Retina (tissue), 1 donor: ENCODE results near the gene SPESP1.
"Not testable (repeated sequence)": the region's sequence is repeated elsewhere in the genome, so short reads cannot be mapped to it uniquely, and the experiment has no call there.

ENCODE experiments used
- DNase-seq: peaks from one replicate; pipeline ENCODE4 v3.0.0-alpha.2; 2016

Gene SPESP1

DNA sequence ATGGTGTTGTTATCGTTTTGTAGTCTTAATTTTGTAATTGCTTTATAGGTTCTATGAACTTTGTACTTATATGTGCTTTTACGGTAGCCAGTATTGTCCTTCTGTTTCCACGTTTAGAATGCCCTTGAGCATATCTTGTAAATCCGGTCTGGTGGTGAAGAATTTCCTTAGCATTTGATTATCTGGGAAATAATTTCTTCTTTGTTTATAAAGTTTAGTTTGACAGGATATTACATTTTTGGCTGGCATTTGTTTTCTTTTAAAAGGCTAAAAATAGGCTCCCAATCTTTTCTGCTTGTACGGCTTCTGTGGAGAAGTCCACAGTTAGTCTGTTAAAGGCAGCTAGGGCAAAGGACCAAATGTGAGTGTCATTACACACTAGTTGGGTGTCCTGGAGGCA is 36.7 kb downstream of the SPESP1 start:
- DNase-seq, result no peak

DNA sequence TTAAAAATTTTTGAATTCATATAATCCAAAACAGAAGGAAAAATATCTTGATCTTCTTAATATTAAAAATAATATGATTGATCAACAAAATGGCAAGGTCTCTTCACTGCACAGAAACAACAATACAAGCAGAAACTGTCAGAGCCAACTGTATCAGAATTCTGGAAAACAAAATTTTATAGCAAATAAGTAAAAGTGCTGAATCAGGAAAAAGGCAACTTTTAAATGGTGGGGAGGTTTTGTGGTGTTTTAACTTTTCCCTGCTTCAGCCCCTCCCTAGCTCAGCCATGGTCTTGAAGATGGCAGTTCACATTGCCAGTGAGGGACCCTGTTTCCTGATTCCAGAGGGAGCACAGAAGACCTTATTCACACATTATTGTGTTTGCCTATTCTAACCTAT is 37.6 kb downstream of the SPESP1 start:
- no peak for DNase-seq

DNA sequence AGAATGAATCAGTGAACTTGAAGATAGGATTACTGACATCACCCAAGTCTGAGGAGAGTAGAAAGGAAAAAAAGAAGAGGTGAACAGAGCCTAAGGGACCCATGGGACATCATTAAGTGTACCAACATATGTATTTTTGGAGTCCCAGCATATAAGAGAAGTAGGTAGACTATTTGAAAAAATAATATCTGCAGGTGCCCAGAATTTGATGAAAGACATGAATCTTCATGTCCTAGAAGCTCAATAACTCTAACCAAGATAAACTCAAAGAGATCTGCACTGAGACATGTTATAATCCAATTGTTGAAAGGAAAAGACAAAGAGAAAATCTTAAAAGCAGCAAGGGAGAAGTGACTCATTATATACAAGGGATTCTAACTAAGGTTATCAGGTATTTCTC is 39.0 kb downstream of the SPESP1 start:
- no peak for DNase-seq

DNA sequence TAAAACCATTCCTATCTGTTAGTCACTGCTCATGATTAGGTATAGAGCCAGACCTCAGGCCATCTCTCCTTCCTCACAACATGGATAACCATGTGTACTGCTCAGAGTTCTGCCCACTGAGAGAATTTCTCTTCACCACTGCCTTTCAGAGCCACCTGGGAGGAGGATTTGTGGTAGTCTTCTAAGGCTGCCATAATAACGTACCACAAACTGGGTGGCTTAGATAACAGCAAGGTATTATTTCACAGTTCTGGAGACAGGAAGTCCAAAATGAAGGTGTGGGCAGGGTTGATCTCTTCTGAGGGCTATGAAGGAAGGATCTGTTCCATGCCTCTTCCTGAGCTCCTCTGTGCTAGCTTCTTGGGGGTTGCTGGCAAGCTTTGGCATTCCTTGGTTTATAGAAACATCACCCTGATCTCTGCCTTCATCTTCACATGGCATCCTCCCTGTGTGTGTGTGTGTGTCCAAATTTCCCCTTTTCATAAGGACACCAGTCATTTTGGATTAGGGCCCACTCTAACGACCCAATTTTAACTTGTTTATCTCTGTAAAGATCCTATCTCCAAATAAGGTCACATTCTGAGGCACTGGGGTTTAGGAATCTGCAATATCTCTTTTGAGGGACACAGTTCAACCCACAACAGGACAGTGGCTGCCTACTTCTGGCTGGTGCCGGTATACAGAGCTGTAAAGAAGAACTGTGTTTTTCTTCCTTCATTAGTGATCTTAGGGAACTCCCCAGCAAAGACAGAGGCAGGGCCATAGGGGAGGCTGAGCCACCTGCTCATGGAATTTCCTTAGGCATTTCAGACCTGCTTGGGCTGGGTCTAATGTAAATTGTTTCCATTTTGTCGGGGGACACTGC is 42.1 kb downstream of the SPESP1 start:
- DNase-seq, result no peak

DNA sequence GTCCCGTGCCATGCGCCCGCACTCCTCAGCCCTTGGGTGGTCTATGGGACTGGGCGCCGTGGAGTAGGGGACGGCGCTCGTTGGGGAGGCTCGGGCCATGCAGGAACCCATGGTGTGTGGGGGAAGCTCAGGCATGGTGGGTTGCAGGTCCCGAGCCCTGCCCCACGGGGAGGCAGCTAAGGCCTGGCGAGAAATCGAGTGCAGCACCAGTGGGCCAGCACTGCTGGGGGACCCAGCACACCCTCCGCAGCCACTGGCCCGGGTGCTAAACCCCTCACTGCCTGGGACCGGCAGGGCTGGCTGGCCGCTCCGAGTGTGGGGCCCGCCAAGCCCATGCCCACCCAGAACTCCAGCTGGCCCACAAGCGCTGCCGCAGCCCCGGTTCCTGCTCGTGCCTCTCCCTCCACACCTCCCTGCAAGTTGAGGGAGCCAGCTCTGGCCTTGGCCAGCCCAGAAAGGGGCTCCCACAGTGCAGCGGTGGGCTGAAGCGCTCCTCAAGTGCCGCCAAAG is 45.4 kb downstream of the SPESP1 start:
- not testable (repeated sequence) for DNase-seq

DNA sequence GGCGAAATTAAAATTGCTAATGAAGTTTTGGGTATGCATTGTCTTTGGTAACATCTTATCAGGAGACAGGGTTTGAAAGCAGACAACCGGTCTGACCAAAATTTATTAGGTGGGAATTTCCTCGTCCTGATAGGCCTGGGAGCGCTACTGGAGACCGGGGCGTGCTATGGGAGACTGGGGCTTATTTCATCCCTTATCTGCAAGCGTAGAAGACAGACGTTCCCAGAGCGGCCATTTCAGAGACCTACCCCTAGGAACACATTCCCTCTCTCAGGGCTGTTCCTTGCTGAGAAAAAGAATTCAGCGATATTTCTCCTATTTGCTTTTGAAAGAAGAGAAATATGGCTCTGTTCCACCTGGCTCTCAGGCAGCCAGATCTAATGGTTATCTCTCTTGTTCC is 47.1 kb downstream of the SPESP1 start:
- not testable (repeated sequence) for DNase-seq

DNA sequence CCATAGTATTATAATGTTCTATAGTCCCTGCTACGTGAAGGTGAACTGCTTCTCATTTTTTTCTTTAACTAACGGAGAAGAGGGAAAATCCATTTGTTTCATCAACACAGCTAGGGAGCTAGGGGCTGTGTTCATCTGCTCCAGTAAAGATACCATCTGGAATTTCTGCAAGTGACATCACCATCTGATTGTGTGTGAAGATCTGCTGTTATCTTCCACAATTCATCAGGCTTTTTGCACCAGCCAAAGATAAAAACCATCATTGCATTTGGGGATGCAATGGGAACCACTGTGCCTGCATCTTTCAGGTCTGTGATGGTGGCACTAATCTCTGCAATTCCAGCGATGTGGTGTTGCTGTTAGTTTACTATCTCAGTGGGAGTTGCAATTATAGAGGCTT is 48.7 kb downstream of the SPESP1 start:
- no peak for DNase-seq

DNA sequence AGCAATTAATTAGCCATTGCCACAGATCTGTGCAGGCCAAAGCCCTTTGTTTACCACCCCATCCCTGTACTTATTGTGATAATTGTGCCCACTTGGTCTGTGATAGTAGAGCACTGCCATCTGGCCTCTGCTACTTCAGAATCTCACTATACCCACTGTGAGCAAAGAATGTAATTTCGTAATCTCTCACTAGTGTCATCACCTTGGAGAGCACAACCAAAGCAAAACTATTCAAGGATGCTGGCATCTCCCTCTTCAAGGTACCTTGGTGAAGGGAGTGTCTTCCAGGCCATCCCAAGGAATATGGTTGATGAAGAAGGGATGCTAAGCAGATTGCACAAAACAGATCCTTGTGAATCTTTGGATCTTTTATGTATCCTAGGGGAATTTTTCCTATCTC is 49.5 kb downstream of the SPESP1 start:
- DNase-seq, result no peak

DNA sequence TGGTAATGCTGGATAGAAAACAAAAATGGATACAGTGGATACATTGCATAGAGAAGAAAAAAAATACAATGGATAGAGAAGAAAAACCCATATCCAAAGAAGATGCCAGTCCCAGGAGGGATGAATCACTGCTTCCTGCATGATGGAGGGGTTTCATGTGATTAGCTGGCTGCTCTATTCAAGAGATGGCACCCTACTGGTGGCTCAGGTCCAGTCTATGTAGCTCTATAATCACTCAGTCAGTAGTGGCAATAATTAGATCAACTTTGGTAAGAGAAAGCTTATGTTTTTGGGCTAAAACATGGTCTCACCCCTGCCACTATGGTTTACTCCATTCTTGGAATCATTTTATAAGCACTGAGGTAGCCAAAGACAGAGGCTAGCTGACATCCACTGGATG is 50.5 kb downstream of the SPESP1 start:
- no peak for DNase-seq

DNA sequence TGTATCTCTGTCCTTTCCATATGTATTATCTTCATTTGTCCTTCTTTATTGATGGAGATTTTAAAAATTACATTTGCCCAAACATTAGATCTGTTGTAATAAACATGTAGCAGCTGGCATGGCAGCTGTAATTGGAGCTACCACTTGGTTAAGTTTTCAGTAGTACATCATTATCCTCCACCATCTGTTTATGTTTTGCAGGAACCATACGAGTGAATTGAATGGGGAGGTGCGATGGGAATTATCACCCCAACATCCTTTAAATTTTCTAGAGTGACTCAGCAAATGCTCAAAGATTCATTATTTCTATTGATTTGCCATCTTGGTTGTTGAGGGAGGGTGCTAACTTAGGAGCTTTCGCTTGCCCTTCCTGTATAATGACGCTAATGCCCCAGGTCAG is 51.6 kb downstream of the SPESP1 start:
- no peak for DNase-seq

DNA sequence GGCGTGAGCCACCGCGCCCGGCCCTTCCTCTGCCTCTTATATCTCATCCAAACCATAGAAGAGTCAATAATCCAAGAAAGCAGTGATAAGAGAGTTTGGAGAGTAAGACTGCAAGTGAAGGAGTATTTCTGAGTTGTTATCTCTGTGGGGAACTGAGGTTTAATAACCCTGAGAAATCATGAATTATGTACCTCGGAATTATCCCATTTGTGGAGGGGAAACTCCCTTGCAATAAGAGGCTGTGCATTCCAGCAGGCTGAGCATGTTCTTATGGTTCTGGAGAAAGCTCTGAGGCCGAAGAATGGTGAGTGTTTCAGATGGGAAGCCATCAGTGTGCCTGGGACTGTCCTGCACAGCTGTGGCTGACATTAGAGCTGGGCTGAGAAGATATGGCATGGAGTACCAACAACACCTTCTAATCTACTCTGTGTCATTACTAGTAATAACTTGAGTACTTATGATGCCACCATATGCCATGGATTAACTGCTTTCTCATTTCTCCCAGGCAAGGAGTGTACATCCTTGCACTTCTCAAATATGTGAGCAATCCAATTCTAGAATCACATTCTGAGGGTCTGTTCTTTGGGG is 52.7 kb downstream of the SPESP1 start:
- DNase-seq, result no peak

DNA sequence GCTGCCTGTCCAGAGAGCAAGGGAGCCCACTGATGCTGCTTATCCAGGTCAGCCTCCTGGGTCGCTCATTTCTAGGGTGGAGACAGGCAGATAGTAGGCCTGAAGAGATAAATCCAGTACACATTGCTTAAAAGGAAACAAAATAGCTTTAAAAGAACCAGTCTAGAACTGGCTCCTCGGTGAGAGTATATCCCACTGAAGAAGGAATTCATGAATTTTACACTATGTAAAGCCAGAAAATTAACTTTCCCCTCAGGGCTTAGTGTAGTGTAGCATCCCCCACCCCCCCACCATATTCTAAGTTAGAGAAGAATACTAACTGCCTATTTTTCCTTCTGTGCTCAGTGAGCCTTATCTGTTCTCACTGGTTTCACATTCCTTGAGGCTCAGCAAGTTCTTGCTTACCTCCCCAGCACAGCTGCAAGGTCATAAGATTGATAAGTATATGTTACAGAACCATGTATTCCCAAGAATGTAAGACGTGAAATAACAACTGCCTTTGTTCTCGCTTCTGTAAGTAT is 53.7 kb downstream of the SPESP1 start:
- no peak for DNase-seq

DNA sequence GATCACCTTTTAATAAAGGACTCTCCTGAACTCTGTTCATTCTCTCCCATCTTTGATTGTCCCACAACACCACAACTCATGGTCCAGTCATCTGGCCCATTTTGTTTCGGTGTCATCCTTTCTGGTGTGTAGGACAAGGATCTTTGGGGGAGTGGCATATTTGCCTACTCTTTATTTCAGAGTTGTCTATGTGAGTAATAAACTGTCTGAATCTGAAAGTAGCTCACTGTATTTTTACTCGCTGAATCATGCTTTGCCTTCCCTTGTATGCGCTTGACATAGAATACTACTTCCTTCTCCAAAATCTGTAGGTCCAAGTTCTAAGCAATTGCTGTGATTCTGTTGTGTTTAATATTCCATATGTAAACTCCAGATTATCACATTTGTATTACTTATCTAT is 54.3 kb downstream of the SPESP1 start:
- DNase-seq, result no peak

DNA sequence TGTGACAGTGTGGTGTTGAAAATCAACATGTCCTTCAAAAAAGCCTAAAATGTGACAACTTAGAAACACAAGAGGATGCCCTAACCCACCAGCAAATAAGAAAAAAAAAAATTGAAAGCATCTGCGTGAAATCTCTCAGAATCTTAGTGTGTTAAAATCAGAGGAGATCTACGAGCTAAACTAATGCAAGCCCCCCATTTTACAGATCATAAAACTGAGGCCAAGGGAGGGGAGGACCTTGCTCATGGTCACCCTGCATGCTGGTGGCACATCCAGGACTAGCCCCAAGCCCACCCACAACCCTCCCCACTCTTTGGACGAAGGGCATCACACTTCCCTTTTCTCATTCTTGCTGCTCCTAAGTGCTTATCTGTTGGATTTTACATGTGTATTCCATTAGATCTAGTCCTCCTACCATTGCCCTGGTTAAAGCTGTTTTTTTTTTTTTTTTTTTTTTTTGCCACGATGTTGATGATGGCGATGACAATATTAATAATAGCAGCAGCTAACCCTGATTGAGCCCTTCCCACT is 55.1 kb downstream of the SPESP1 start:
- no peak for DNase-seq

DNA sequence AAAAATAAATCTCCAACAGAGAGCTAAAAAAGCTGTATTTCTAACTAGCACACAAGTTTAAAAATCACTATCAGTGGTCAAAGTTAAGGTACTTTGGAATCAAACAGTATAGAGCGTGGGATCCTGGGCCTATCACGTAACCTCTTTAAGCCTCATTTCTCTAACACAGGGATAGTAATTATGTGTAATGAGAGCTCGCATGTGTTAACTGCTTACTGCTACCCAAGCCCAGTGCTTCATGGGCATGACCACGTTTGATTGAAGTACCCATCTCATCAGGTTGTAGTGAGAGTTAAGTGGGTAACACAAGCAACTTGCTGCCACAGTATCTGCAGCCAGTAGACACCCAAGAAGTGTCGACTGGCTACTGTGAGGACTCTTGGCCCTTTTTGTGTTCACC is 56.0 kb downstream of the SPESP1 start:
- DNase-seq, result no peak

DNA sequence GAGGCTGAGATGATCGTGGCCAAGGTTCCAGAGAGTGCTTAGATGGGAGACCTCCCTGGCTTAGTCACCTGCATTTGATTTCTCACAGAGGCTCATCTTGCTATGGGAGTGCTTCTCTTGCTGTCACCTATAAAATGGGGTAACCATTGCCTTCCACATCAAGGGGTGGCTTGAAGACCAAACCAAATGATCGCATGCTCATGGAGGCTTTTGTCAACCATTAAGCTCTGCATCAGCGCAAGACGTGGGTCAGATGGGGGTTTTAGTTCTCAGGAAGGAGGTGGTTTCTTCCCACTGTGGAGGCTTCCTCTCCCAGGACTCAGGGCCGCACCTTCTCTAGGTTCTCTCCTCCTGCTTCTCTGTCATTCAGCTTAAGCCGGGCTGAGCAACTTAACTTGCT is 56.8 kb downstream of the SPESP1 start:
- no peak for DNase-seq

DNA sequence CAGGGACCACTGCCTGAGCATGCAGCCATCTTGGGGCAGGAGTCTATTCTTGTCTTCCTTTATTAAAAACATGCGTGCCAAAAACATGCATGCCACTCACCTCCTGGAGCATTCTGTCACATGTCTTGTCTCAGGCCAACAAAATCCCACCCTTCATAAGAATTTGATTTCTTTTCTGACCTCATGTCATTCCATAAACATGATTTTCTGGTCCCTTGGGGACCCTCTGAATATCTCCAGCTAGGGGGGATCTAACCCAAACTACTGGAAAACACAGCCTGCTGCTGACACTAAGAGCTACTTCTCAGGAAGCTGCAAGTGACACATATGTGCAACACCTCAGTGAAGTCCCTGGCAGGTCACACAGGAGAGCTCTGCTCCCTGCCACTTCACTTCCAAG is 57.4 kb downstream of the SPESP1 start:
- DNase-seq, result no peak

DNA sequence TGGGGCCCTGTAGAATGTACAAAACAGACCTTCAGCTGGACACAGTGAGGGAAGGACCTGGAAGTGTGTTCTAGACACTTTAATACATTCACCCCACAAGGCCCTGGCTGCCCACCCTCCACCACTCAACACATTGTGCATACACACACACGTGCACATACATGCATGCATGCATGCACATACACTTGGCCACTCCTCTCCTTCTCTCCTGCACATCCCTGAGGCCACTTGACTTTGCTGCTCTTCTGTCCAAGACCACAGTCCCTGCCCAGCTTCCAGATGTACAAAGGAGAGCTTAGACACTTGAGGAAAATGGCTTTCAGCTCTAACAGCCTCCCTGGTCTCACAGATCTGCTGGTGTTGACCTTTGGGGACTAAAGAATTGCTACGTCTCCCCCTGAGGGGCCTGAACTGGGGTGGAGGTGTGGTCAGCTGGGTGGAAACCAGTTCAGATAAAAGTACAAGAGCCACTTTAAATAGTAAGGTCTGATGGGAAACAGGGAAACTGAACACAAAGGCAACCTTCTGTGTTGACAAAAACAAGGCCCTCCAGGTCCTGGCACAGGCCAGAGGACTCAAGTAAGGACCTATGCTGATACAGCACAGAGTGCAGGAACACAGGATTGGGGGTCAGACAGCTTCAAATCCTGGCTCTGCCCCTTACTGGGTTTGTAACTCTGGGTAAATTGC is 59.4 kb downstream of the SPESP1 start:
- DNase-seq, result no peak

DNA sequence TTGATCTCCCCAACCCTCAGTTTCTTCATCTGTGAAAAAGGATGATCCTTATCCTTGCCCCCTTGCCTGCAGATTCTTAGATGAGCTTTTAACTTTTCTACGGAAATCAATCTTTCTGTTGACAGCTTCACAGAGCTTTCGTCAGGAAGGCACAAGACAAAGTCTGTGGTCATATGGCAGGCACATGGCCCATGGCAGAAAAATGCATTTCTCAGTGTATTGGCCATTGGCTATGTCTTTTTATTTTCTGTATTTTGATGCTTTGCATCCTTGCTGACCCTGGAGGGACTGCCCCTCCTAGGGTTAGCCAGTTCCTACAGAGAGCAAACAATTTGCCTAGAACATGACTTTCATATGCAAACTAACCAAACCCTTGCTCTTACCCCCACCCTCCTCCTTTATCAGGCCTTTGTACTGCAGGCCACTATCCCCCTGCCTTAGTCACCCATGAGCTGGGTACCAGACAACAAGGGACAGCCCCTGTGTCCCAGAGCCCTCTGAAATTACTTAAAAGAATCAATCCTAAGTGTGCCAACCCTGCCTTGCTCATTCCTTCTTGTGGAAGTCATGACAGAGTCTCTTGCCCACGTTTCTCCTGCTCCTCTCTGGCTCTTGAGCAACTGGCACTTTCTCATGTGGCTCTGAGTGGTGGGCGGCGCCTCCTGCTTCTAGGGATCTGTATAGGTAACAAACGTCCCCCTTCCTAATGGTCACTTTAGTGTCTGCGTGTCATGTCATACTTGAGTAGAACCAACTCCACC is 60.1 kb downstream of the SPESP1 start:
- DNase-seq, result no peak

DNA sequence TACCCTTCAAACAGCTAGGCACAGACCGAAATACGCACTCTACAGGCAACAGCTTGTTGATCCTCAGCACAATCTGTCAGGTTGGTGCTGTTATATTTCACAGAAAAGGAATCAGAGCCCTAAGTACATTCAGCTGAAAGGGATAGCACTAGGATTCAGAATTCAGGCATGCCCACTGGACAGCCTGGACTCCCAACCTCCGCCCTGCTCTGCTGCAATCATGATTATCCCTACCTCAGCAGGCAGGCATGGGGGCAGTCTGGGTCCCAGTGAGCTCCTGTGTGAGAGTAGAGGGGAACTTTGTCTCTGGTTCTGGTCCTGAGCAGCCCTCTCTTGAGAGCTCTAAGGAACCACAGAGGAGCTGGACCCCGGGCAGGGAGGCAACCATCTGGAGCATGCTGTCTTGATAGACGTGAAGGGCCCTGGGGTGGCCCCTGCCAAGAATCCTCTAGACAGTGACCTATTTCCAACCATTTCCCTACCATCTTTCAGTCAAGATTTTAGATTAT is 60.7 kb downstream of the SPESP1 start:
- no peak for DNase-seq

DNA sequence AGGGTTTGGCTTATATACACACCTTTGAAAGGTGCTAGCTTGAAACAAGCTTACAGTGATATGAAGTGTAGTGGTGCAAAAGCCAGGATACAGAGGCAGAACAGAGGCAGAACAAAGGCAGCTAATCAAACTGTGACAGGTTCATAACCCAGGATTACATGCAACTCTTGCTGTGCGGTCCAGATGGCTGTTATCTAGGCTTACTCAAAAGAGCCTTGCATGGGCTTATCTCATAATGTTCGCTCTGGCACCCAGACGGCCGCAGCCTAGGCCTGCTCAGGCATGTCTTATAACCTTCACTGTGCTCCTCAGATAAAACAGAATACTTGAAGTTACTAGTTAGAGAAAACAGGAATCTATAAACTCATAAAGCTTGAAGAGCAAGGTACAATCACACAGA is 61.4 kb downstream of the SPESP1 start:
- DNase-seq, result no peak

DNA sequence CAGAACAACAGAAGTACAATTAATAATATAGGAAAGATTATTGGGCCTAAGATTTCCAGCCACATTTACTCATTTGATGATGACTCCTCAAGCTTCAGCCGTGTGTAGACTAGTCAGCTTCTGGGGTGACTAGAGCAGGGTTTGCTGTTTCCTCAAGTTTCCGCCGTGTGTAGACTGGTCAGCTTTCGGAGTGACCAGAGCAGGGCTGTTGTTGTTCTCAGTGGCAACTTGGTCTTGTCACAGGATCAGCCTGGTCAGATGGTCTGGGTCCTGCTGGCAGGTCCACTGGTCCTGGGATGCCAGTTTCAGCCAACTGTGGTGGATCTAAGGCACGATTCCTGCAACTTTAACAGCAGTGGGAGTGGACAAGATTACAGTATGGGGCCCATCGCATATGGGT is 62.4 kb downstream of the SPESP1 start:
- DNase-seq, result no peak
